ENCODE measurements around the gene DGCR2.

DNA sequence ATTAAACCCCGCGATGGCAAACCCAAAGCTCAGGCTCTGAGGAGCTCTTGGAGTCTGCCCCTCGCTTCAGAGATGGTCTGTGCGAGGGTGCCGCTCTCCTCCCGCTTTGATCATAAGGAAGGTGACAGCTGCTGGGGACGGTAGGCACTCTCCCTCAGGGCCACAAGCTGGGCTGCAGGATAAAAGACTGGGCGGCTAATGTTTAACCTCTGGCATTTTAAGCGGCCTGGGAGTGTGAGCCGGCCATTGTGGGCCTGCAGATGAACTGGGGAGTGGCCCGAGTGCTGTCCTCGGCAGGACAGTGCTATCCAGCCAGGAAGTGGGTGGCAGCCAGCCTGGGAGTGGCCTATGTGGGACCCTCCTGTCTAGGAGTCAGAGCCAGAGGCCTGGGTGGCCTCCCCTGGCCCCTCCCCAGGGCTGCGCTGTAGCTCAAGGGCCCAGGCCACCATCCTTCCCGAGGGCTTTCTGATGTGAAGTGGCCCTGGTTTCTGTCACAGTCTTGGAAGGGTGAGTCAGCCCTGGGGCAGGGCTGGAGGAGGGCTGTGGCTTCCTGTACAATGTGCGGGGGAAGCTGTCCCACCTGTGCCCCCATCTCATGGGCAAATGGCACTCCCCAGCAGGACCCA is 127.4 kb downstream of the DGCR2 start:
- TF ChIP-seq CTCF (conservative IDR thresholded peaks at IDR 0.05 in 1 of 2, IDR thresholded peaks at IDR 0.05 in 1 of 2; ENCODE audit: low read depth in 1 of 2, low read length in 2 of 2) (no peak), EZH2 (IDR thresholded peaks at IDR 0.05; ENCODE audit: low read length, missing control alignments) (no peak)
